ENCODE results near the gene KRT31. TPM values are rescaled to one million over a fixed set of nuclear protein-coding genes. Genes with fewer than 3 reads are reported as not detected.

KRT31 gene
- total and polyA plus RNA-seq, 2 of the 13 experiments (the other 11 are each of a cell fraction or from before 2014, with no cell fraction given), result 0.05 TPM; not detected in 1

DNA sequence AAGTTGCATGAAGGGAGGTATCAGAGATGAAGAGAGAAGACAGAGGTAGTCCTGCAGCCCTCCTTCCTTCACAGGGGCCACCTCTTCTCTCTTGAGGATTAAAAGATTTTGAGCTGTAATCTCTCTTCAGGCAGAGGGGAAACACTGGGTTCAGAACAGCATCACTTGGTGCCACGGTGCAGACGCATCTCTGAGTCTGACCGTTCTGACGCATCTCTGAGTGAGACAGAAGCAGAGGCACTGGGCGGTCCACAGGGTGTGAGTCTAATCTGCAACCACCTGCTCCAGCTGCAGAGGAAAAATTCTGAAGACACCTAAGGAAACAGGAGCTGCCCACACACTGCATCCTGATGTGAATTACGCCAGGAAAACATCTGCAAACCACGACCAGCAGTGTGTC lies 32.3 kb upstream of the KRT31 start (continued):
- TF ChIP-seq, protein P1, sequence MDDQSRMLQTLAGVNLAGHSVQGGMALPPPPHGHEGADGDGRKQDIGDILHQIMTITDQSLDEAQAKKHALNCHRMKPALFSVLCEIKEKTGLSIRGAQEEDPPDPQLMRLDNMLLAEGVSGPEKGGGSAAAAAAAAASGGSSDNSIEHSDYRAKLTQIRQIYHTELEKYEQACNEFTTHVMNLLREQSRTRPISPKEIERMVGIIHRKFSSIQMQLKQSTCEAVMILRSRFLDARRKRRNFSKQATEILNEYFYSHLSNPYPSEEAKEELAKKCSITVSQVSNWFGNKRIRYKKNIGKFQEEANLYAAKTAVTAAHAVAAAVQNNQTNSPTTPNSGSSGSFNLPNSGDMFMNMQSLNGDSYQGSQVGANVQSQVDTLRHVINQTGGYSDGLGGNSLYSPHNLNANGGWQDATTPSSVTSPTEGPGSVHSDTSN (CRISPR knock-in tag; IDR thresholded peaks at IDR 0.05; ENCODE audit: borderline replicate concordance), result no peak
- TF ChIP-seq ZNF263 (CRISPR knock-in tag; IDR thresholded peaks at IDR 0.05) (no peak), SOX13 (IDR thresholded peaks at IDR 0.05) (no peak), SOX13 (CRISPR knock-in tag; conservative IDR thresholded peaks at IDR 0.05 in 1 of 2, IDR thresholded peaks at IDR 0.05 in 1 of 2) (no peak), TMF1 (CRISPR knock-in tag; IDR thresholded peaks at IDR 0.05; ENCODE audit: low read depth) (no peak), ZFP36 (IDR thresholded peaks at IDR 0.05; ENCODE audit: borderline replicate concordance, low read depth, low read length, partially characterized antibody) (no peak), ZBTB7B (CRISPR knock-in tag; IDR thresholded peaks at IDR 0.05) (no peak), NFYB (CRISPR knock-in tag; IDR thresholded peaks at IDR 0.05) (no peak), PITX1 (CRISPR knock-in tag; IDR thresholded peaks at IDR 0.05) (no peak)
- TF ChIP-seq, protein P2, sequence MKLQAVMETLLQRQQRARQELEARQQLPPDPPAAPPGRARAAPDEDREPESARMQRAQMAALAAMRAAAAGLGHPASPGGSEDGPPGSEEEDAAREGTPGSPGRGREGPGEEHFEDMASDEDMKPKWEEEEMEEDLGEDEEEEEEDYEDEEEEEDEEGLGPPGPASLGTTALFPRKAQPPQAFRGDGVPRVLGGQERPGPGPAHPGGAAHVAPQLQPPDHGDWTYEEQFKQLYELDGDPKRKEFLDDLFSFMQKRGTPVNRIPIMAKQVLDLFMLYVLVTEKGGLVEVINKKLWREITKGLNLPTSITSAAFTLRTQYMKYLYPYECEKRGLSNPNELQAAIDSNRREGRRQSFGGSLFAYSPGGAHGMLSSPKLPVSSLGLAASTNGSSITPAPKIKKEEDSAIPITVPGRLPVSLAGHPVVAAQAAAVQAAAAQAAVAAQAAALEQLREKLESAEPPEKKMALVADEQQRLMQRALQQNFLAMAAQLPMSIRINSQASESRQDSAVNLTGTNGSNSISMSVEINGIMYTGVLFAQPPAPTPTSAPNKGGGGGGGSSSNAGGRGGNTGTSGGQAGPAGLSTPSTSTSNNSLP (IDR thresholded peaks at IDR 0.05; ENCODE audit: low read depth, low read length), result no peak

DNA sequence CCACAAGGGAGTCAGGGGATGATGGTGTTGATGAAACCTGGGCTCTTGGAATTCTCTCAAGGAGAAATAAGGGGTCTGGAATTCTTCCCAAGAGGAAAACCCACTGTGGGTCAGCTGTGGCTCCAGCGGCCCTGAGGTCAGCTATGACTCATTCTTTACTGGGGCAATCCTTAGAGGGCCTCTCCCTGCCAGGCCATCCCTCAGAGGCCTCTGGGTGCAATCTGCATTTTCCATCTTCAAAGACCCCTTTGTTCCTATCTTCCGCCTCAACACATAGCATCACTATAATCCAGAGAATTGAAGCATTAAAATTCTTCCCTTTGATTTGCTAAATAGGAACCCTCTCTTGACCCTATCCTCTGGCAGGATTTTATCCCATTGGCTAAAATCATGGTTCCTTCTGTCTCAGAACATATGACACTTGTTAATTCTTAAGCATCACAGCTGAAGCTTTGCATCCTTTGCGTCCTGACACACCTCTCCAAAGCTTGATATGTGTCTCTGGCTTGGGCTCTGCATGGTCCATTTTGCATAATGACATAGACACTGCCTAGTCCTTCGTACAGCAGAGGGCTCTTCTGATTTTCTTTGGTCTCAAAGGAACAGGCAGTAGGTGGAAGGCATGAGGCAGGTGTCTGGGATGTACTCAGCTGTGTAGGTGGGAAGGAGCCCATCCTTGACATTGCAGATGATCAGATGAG lies 31.3 kb upstream of the KRT31 start:
- WGBS (ENCODE audit: low lambda C conversion rate), result 28% methylated on average over 4 of the region's 4 CpGs
- in situ Hi-C loops (cut with HindIII; ENCODE audit: extremely low pct_ligation_motif_present, low pct_unique_long_range_greater_than_20kb) (no loop called here), intact Hi-C loops (cut with micrococcal nuclease; ENCODE audit: unreplicated experiment) (no loop called here)
- TF ChIP-seq BHLHE40 (IDR thresholded peaks at IDR 0.05; ENCODE audit: low read length) (no peak), RBAK (CRISPR knock-in tag; IDR thresholded peaks at IDR 0.05) (no peak), NR2F6 (IDR thresholded peaks at IDR 0.05) (peak; percentile 39; the same call in 1 of the 2 replicates), NR2F6 (CRISPR knock-in tag; IDR thresholded peaks at IDR 0.05) (0 out of 2 replicates have a peak, but pooled peaks have one; percentile 9), FOSL2 (CRISPR knock-in tag; IDR thresholded peaks at IDR 0.05) (peak; percentile 90)
- Histone ChIP-seq H3K79me2 (ENCODE audit: insufficient read depth, low read length) (no peaks in the 10 kb centered on the region), H3K4me1 (ENCODE audit: insufficient read depth, low read length) (peaks cover 24% of the 10 kb centered on the region; the same call in 1 of the 2 replicates), H3K9ac (ENCODE audit: insufficient read depth, low read depth, low read length) (no peak overlapping the region), H2AFZ (ENCODE audit: low read length) (no peak overlapping the region), H3K27ac (ENCODE audit: extremely low read length, insufficient read depth, low read length) (no peak overlapping the region), H3K27me3 (ENCODE audit: control insufficient read depth in 1 of 2, insufficient read depth in 2 of 2, low read length in 2 of 2) (no peaks in the 10 kb centered on the region), H3K36me3 (replicated peaks in 1 of 2; ENCODE audit: control insufficient read depth in 1 of 2, insufficient read depth in 2 of 2, low read length in 2 of 2) (no peaks in the 10 kb centered on the region), H3K4me2 (ENCODE audit: low read depth, low read length) (no peak overlapping the region), H3K4me3 (replicated peaks in 1 of 3; ENCODE audit: insufficient read depth in 1 of 3, low read depth in 2 of 3, low read length in 3 of 3) (no peak overlapping the region), H3K9me3 (ENCODE audit: low read length) (no peaks in the 10 kb centered on the region), H4K20me1 (ENCODE audit: insufficient read depth, low read length) (no peaks in the 10 kb centered on the region)
- CTCF ChIA-PET (ENCODE audit: low intra/inter-chr PET ratio, low total read pairs), result no interaction called here
- DNase-seq (ENCODE audit: low spot score) (peak; percentile 35), ATAC-seq (no peak), FAIRE-seq (no peak)
- POLR2A ChIA-PET, result no interaction called here
- BruUV-seq (replicated peaks), result no TSS peak
